BJ (cell line): Measurements from ENCODE around the gene NGFR. TPM values are rescaled to one million over a fixed set of nuclear protein-coding genes. Genes with fewer than 3 reads are reported as not detected.

Source experiments
- CTCF ChIA-PET: fragments of 350-600 bp; formaldehyde crosslinking; extraction: SDS; loops from one replicate; lab custom pipeline; 2021; ENCODE audit warnings: antibody characterized with exemption, inconsistent platforms; lab: Yijun Ruan, JAX
- POLR2A ChIA-PET: fragments of 300-600 bp; sonication (Branson Sonifier 250); formaldehyde crosslinking; extraction: SDS; loops from one replicate; lab custom pipeline; 2021; ENCODE audit warnings: antibody characterized with exemption; lab: Charles Lee
- DNase-seq: peaks from one replicate; pipeline ENCODE4 v3.0.0-alpha.2; 2011; ENCODE audit warnings: low read depth
- H3K27me3 ChIP-seq: 2 replicates; pipeline ENCODE4 v1.6.0; 2011; ENCODE audit warnings: low read length; ENCODE audit not compliant: control insufficient read depth, insufficient read depth
- H3K36me3 ChIP-seq: 2 replicates; pipeline ENCODE4 v1.5.1; 2011; ENCODE audit warnings: low read length; ENCODE audit not compliant: control insufficient read depth, insufficient read depth
- H3K4me3 ChIP-seq: 2 replicates; pipeline ENCODE4 v1.5.1; 2011; ENCODE audit warnings: low read depth, mild to moderate bottlenecking, control low read depth, low read length
- CTCF ChIP-seq: IDR thresholded peaks from 2 replicates; pipeline ENCODE4 v1.5.1; 2011; ENCODE audit warnings: low read depth, mild to moderate bottlenecking, control low read depth, inconsistent platforms, low read length, moderate library complexity; ENCODE audit not compliant: insufficient read depth
- polyA plus RNA-seq: library from polyadenylated mRNA; depleted of rRNA; stranded (reverse); fragments of >200 nt; gene quantifications from 2 replicates; pipeline ENCODE4 v1.2.3, GENCODE V29; 2011

The NGFR gene
- polyA plus RNA-seq, 1 experiment = 0.10 TPM

GRCh38 chr17:49508061-49508865 lies 13.2 kb downstream of the NGFR start:
- no peak for DNase-seq
- Histone ChIP-seq H3K4me3 (no peak overlapping the region), H3K36me3 (no peaks in the 10 kb centered on the region), H3K27me3 (peaks cover 22% of the 10 kb centered on the region)
- POLR2A ChIA-PET = no interaction called here
- no peak for TF ChIP-seq CTCF
- CTCF ChIA-PET = interaction anchor here (0.6 to 4.3 kb wide), 5 partner anchors 12 to 280 kb away, joined by 3 to 23 read pairs (median 4); partner anchors contain the start of gene NGFR

- ChIA-PET POLR2A (no interaction called here), CTCF (interaction anchor here (1.4 to 4.3 kb wide), 4 partner anchors 12 to 48 kb away, joined by 3 to 23 read pairs (median 16); partner anchors contain the start of gene NGFR)
- H3K4me3 ChIP-seq = no peak overlapping the region
- TF ChIP-seq CTCF = no peak
- no peaks in the 10 kb centered on the region for H3K36me3 ChIP-seq
- DNase-seq = no peak
- H3K27me3 ChIP-seq = peaks cover 17% of the 10 kb centered on the region
Observed at GRCh38 chr17:49508866-49509587, 13.9 kb downstream of the NGFR start.

DNA sequence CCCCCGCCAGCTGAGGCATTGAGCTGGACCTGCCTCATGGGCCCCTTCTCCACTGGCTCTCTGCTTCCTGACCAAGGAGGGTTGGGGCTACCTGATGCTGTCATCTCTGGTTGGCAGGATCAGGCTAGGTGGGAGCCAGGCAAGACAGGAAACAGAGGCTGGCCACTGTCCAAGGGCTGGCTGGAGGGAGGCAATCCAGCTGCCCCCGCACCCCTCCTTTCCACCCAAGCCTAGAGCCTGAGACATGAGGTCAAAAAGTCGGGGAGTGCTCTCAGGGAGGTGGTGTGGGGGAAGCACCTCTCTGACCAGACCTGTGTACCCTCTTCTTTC lies 14.5 kb downstream of the NGFR start:
- DNase-seq = no peak
- Histone ChIP-seq H3K4me3 (no peak overlapping the region), H3K36me3 (no peaks in the 10 kb centered on the region), H3K27me3 (peaks cover 13% of the 10 kb centered on the region)
- ChIA-PET POLR2A (no interaction called here), CTCF (interaction anchor here (2.3 to 4.3 kb wide), 2 partner anchors 13 to 47 kb away, joined by 12 to 21 read pairs; no protein-coding TSS in a partner anchor)
- no peak for TF ChIP-seq CTCF

- POLR2A ChIA-PET = no interaction called here
Observed at GRCh38 chr17:49510059-49510719, 15.1 kb downstream of the NGFR start.

More at GRCh38 chr17:49510059-49510719, 15.1 kb downstream of the NGFR start:
- no peak for TF ChIP-seq CTCF
- DNase-seq = no peak
- H3K27me3 ChIP-seq = peaks cover 11% of the 10 kb centered on the region
- no peaks in the 10 kb centered on the region for H3K36me3 ChIP-seq
- H3K4me3 ChIP-seq = no peak overlapping the region
- CTCF ChIA-PET = interaction anchor here (1.7 to 4.3 kb wide), 3 partner anchors 13 to 74 kb away, joined by 4 to 21 read pairs (median 12); no protein-coding TSS in a partner anchor
